Measurements from ENCODE around the gene SEMA3B. TPM values are rescaled to one million over a fixed set of nuclear protein-coding genes. Genes with fewer than 3 reads are reported as not detected.
"Not testable (repeated sequence)": the region's sequence is repeated elsewhere in the genome, so short reads cannot be mapped to it uniquely, and the experiment has no call there.

The SEMA3B gene
- total RNA-seq, 2 experiments from 2014 or later: 0.33 to 0.37 TPM

- no peak for DNase-seq
- Mint-ChIP-seq H3K9me3 (no peaks in the 10 kb centered on the region), H3K27ac (no peak overlapping the region), H3K27me3 (ENCODE audit: low read depth) (peaks cover 5% of the 10 kb centered on the region), H3K4me3 (no peak overlapping the region), H3K4me1 (ENCODE audit: low read depth) (peaks cover 4% of the 10 kb centered on the region), H3K36me3 (ENCODE audit: low read depth) (peaks cover 15% of the 10 kb centered on the region)
- CTCF ChIA-PET: interaction anchor here (1.0 to 3.7 kb wide), 4 partner anchors 13 to 34 kb away, joined by 4 to 38 read pairs (median 6); no protein-coding TSS in a partner anchor
- intact Hi-C loops (cut with micrococcal nuclease): loop anchor here (1.0 kb wide), 3 partner anchors 12 to 34 kb away; no protein-coding TSS in a partner anchor
Measured at GRCh38 chr3:50260942-50261441, 8.0 kb upstream of the SEMA3B start.

- CTCF ChIA-PET: interaction anchor here (0.6 to 3.7 kb wide), 4 partner anchors 13 to 419 kb away, joined by 3 to 38 read pairs (median 6); no protein-coding TSS in a partner anchor
- Mint-ChIP-seq H3K36me3 (ENCODE audit: low read depth) (peaks cover 14% of the 10 kb centered on the region), H3K4me3 (no peak overlapping the region), H3K4me1 (ENCODE audit: low read depth) (peaks cover 4% of the 10 kb centered on the region), H3K27me3 (ENCODE audit: low read depth) (peaks cover 6% of the 10 kb centered on the region), H3K9me3 (no peaks in the 10 kb centered on the region), H3K27ac (no peak overlapping the region)
- DNase-seq: no peak
- intact Hi-C loops (cut with micrococcal nuclease): no loop called here
Measured at GRCh38 chr3:50261505-50261904, 7.4 kb upstream of the SEMA3B start.

GRCh38 chr3:50262200-50262599 lies 6.7 kb upstream of the SEMA3B start:
- CTCF ChIA-PET: interaction anchor here (0.6 to 3.7 kb wide), 4 partner anchors 9 to 418 kb away, joined by 3 to 38 read pairs (median 3); no protein-coding TSS in a partner anchor
- H3K36me3 Mint-ChIP-seq (ENCODE audit: low read depth); intact Hi-C loops (cut with micrococcal nuclease); H3K4me1 Mint-ChIP-seq (ENCODE audit: low read depth); DNase-seq; H3K27me3 Mint-ChIP-seq (ENCODE audit: low read depth); H3K4me3 Mint-ChIP-seq; H3K9me3 Mint-ChIP-seq; H3K27ac Mint-ChIP-seq: not testable (repeated sequence)

GRCh38 chr3:50262778-50263177 lies 6.2 kb upstream of the SEMA3B start:
- CTCF ChIA-PET: interaction anchor here (1.0 to 1.7 kb wide), 5 partner anchors 8 to 62 kb away, joined by 3 to 8 read pairs (median 4); no protein-coding TSS in a partner anchor
- H3K27ac Mint-ChIP-seq: no peak overlapping the region

GRCh38 chr3:50263478-50264382 lies 5.2 kb upstream of the SEMA3B start:
- CTCF ChIA-PET: interaction anchor here (0.6 to 1.7 kb wide), 6 partner anchors 7 to 230 kb away, joined by 3 to 8 read pairs (median 4); no protein-coding TSS in a partner anchor
- Mint-ChIP-seq H3K27ac (no peak overlapping the region), H3K4me3 (no peak overlapping the region), H3K4me1 (ENCODE audit: low read depth) (peaks cover 4% of the 10 kb centered on the region), H3K9me3 (no peaks in the 10 kb centered on the region), H3K36me3 (ENCODE audit: low read depth) (no peaks in the 10 kb centered on the region), H3K27me3 (ENCODE audit: low read depth) (peaks cover 10% of the 10 kb centered on the region)
- DNase-seq: no peak
- intact Hi-C loops (cut with micrococcal nuclease): no loop called here

More at GRCh38 chr3:50262778-50263177, 6.2 kb upstream of the SEMA3B start:
- no peak for DNase-seq
- intact Hi-C loops (cut with micrococcal nuclease): no loop called here
- H3K9me3 Mint-ChIP-seq: no peaks in the 10 kb centered on the region
- H3K4me1 Mint-ChIP-seq (ENCODE audit: low read depth): peaks cover 4% of the 10 kb centered on the region
- H3K27me3 Mint-ChIP-seq (ENCODE audit: low read depth): peaks cover 8% of the 10 kb centered on the region
- peaks cover 3% of the 10 kb centered on the region for H3K36me3 Mint-ChIP-seq (ENCODE audit: low read depth)
- no peak overlapping the region for H3K4me3 Mint-ChIP-seq

GRCh38 chr3:50264383-50264963 lies 4.5 kb upstream of the SEMA3B start:
- no peak for DNase-seq
- Mint-ChIP-seq H3K4me1 (ENCODE audit: low read depth) (peaks cover 4% of the 10 kb centered on the region), H3K27me3 (ENCODE audit: low read depth) (peaks cover 10% of the 10 kb centered on the region), H3K27ac (no peak overlapping the region), H3K9me3 (no peaks in the 10 kb centered on the region), H3K36me3 (ENCODE audit: low read depth) (no peaks in the 10 kb centered on the region), H3K4me3 (no peak overlapping the region)
- CTCF ChIA-PET: interaction anchor here (0.6 to 1.7 kb wide), 3 partner anchors 19 to 229 kb away, joined by 3 to 4 read pairs (median 4); no protein-coding TSS in a partner anchor
- intact Hi-C loops (cut with micrococcal nuclease): no loop called here

GRCh38 chr3:50264964-50265485 lies 3.9 kb upstream of the SEMA3B start:
- no peak overlapping the region for H3K4me3 Mint-ChIP-seq
- H3K9me3 Mint-ChIP-seq: no peaks in the 10 kb centered on the region
- intact Hi-C loops (cut with micrococcal nuclease): no loop called here
- H3K27me3 Mint-ChIP-seq (ENCODE audit: low read depth): peaks cover 10% of the 10 kb centered on the region
- no peaks in the 10 kb centered on the region for H3K4me1 Mint-ChIP-seq (ENCODE audit: low read depth)
- H3K27ac Mint-ChIP-seq: no peak overlapping the region
- CTCF ChIA-PET: no interaction called here
- H3K36me3 Mint-ChIP-seq (ENCODE audit: low read depth): no peaks in the 10 kb centered on the region
- DNase-seq: no peak

- Mint-ChIP-seq H3K27me3 (ENCODE audit: low read depth) (peaks cover 10% of the 10 kb centered on the region), H3K4me3 (no peak overlapping the region)
- CTCF ChIA-PET: no interaction called here
Measured at GRCh38 chr3:50265571-50265970, 3.4 kb upstream of the SEMA3B start.

GRCh38 chr3:50266017-50266416 lies 2.9 kb upstream of the SEMA3B start:
- no peak for DNase-seq
- no peaks in the 10 kb centered on the region for H3K9me3 Mint-ChIP-seq
- no peak overlapping the region for H3K27ac Mint-ChIP-seq
- H3K4me1 Mint-ChIP-seq (ENCODE audit: low read depth): no peaks in the 10 kb centered on the region
- no peak overlapping the region for H3K4me3 Mint-ChIP-seq
- intact Hi-C loops (cut with micrococcal nuclease): no loop called here
- CTCF ChIA-PET: interaction anchor here (1.5 kb wide), 2 partner anchors 20 to 71 kb away, joined by 4 read pairs; no protein-coding TSS in a partner anchor
- peaks cover 10% of the 10 kb centered on the region for H3K27me3 Mint-ChIP-seq (ENCODE audit: low read depth)
- no peaks in the 10 kb centered on the region for H3K36me3 Mint-ChIP-seq (ENCODE audit: low read depth)

More at GRCh38 chr3:50265571-50265970, 3.4 kb upstream of the SEMA3B start:
- no peak for DNase-seq
- H3K36me3 Mint-ChIP-seq (ENCODE audit: low read depth): no peaks in the 10 kb centered on the region
- intact Hi-C loops (cut with micrococcal nuclease): no loop called here
- no peak overlapping the region for H3K27ac Mint-ChIP-seq
- H3K4me1 Mint-ChIP-seq (ENCODE audit: low read depth): no peaks in the 10 kb centered on the region
- no peaks in the 10 kb centered on the region for H3K9me3 Mint-ChIP-seq

GRCh38 chr3:50266836-50267235 lies 2.1 kb upstream of the SEMA3B start:
- no peak overlapping the region for H3K27ac Mint-ChIP-seq
- peaks cover 2% of the 10 kb centered on the region for H3K4me1 Mint-ChIP-seq (ENCODE audit: low read depth)
- no peak overlapping the region for H3K4me3 Mint-ChIP-seq
- CTCF ChIA-PET: interaction anchor here (0.8 to 1.5 kb wide), 6 partner anchors 10 to 74 kb away, joined by 3 to 4 read pairs (median 4); no protein-coding TSS in a partner anchor
- DNase-seq: no peak
- peaks cover 10% of the 10 kb centered on the region for H3K27me3 Mint-ChIP-seq (ENCODE audit: low read depth)
- H3K9me3 Mint-ChIP-seq: no peaks in the 10 kb centered on the region
- intact Hi-C loops (cut with micrococcal nuclease): no loop called here
- no peaks in the 10 kb centered on the region for H3K36me3 Mint-ChIP-seq (ENCODE audit: low read depth)

GRCh38 chr3:50267280-50267913 lies 1.6 kb upstream of the SEMA3B start:
- H3K27me3 Mint-ChIP-seq (ENCODE audit: low read depth): peaks cover 10% of the 10 kb centered on the region
- no peak overlapping the region for H3K27ac Mint-ChIP-seq
- intact Hi-C loops (cut with micrococcal nuclease): no loop called here
- no peaks in the 10 kb centered on the region for H3K9me3 Mint-ChIP-seq
- CTCF ChIA-PET: interaction anchor here (0.7 to 1.5 kb wide), 8 partner anchors 8 to 75 kb away, joined by 3 to 4 read pairs (median 4); no protein-coding TSS in a partner anchor
- no peaks in the 10 kb centered on the region for H3K36me3 Mint-ChIP-seq (ENCODE audit: low read depth)
- H3K4me1 Mint-ChIP-seq (ENCODE audit: low read depth): peaks cover 2% of the 10 kb centered on the region
- H3K4me3 Mint-ChIP-seq: no peak overlapping the region
- DNase-seq: no peak
